ENCODE data around the gene CDX1. TPM values are rescaled to one million over a fixed set of nuclear protein-coding genes. Genes with fewer than 3 reads are reported as not detected.

Gene CDX1
- total RNA-seq, 4 donors from 2014 or later, result not detected

- Histone ChIP-seq H3K9me3 (no peaks in the 10 kb centered on the region), H3K36me3 (peaks cover 0 to 6% (median 0%) of the 10 kb centered on the region in 3 donors), H3K4me3 (peak overlapping the region in 2 of 4 donors; percentile 9 to 21), H3K27me3 (peaks cover 0 to 27% (median 0%) of the 10 kb centered on the region in 4 donors), H3K4me1 (peaks cover 20 to 100% (median 70%) of the 10 kb centered on the region in 3 donors), H3K27ac (peak overlapping the region; percentile 68 to 94 (median 89))
- WGBS, 2 donors, result 34 to 59% methylated on average over 5 to 6 of the region's 10 CpGs
- intact Hi-C loops (cut with DNase I), result no loop called here
- DNase-seq, result no peak
- no peak for TF ChIP-seq POLR2A (IDR thresholded peaks at IDR 0.05)
- TF ChIP-seq, protein P1, sequence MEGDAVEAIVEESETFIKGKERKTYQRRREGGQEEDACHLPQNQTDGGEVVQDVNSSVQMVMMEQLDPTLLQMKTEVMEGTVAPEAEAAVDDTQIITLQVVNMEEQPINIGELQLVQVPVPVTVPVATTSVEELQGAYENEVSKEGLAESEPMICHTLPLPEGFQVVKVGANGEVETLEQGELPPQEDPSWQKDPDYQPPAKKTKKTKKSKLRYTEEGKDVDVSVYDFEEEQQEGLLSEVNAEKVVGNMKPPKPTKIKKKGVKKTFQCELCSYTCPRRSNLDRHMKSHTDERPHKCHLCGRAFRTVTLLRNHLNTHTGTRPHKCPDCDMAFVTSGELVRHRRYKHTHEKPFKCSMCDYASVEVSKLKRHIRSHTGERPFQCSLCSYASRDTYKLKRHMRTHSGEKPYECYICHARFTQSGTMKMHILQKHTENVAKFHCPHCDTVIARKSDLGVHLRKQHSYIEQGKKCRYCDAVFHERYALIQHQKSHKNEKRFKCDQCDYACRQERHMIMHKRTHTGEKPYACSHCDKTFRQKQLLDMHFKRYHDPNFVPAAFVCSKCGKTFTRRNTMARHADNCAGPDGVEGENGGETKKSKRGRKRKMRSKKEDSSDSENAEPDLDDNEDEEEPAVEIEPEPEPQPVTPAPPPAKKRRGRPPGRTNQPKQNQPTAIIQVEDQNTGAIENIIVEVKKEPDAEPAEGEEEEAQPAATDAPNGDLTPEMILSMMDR (IDR thresholded peaks at IDR 0.05), result no peak
Measured at GRCh38 chr5:150138551-150139265, 27.9 kb upstream of the CDX1 start.

DNA sequence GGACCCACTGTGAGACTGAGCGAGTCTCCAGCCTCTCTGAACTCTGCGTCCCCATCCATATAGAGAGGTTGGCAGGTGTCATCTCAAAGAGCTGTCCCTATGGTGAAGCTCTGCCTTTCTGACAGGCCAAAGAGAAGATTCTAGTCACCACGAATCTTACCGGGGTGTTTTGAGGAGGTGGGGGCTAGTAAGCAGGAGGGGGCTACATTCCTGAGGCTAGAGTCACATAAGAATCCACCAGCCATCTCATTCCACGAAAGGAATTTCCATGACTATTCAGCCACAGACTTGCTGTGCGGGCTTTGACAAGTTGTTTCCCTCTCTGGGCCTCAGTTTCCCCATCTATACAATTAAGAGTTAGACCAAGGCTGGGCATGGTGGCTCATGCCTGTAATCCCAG lies 27.2 kb upstream of the CDX1 start:
- no peak for DNase-seq

DNA sequence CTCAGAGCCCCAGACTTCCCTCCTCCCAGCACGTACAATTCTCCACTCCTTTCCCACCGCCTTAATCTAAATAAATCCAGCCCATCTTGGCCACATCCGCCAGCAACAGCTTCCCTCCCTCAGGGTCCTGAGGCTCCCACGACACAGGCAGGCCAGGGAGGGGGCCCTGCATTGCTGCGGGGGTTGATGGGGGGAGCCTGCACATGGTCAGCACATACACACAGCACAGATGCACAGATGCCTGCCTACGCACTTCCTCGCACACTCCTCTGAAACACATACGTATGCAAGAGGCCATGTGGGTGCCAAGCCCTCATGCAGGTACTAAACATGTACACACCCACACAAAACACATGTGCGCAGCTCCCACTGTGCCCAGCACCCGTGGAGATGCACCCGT lies 25.7 kb upstream of the CDX1 start:
- Histone ChIP-seq H3K36me3 (no peaks in the 10 kb centered on the region), H3K27ac (peak overlapping the region; percentile 65 to 94 (median 89)), H3K27me3 (peaks cover 0 to 17% (median 0%) of the 10 kb centered on the region in 4 donors), H3K4me1 (peaks cover 20 to 100% (median 81%) of the 10 kb centered on the region in 3 donors), H3K4me3 (peak overlapping the region in 1 of 4 donors; percentile 4), H3K9me3 (no peaks in the 10 kb centered on the region)
- TF ChIP-seq, protein P1 (IDR thresholded peaks at IDR 0.05), result no peak
- no peak for TF ChIP-seq POLR2A (IDR thresholded peaks at IDR 0.05)
- intact Hi-C loops (cut with DNase I), result no loop called here
- DNase-seq, result no peak
- WGBS, 2 donors, result 57 to 64% methylated on average over 3 to 9 of the region's 11 CpGs

More for the DNA sequence above, 27.2 kb upstream of the CDX1 start:
- no peak for TF ChIP-seq POLR2A (IDR thresholded peaks at IDR 0.05)
- TF ChIP-seq, protein P1 (IDR thresholded peaks at IDR 0.05), result no peak
- 50 to 94% methylated on average over 2 to 5 of the region's 6 CpGs for WGBS, 2 donors
- Histone ChIP-seq H3K9me3 (no peaks in the 10 kb centered on the region), H3K4me1 (peaks cover 20 to 100% (median 74%) of the 10 kb centered on the region in 3 donors), H3K27me3 (peaks cover 0 to 27% (median 0%) of the 10 kb centered on the region in 4 donors), H3K36me3 (peaks cover 0 to 6% (median 0%) of the 10 kb centered on the region in 3 donors), H3K4me3 (peak overlapping the region in 1 of 4 donors; percentile 21), H3K27ac (peak overlapping the region; percentile 68 to 94 (median 89))
- intact Hi-C loops (cut with DNase I), result no loop called here

DNA sequence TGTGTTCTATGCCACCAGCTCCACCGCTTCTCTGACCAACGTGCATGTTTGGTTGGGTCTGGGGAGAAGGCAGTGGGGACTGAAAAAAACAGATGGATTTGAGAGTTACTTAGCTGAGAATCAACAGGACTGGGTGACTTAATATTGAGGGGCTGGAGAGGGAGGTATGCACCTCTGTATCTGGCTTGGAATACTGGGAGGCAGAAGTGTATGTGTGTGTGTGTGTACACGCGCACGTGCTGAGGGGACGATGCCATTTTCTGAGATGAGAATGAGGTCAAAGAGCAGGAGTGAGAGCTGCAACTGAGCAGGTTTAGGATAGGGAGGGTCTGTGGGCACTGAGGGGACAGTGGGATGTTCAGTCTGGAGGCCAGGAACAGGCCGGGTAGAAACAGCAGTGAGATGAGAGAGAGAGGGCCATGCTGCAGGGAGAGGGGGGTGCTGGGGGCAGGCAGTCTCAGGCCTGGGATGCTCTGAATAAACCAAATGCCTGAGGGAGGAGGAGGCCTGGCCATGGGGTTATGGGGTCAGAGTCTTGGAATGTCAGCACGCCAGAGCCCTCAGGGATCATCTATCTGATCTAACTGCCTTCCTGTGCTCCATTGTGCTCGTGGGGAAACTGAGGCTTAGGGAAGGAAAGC lies 24.9 kb upstream of the CDX1 start:
- peaks cover 18 to 100% (median 75%) of the 10 kb centered on the region in 3 donors for H3K4me1 ChIP-seq
- H3K27me3 ChIP-seq, result peaks cover 0 to 17% (median 0%) of the 10 kb centered on the region in 4 donors
- no peaks in the 10 kb centered on the region for H3K9me3 ChIP-seq
- H3K27ac ChIP-seq, result peak overlapping the region; percentile 65 to 94 (median 89)
- no peak for DNase-seq
- H3K36me3 ChIP-seq, result no peaks in the 10 kb centered on the region
- WGBS, 2 donors, result 68 to 75% methylated on average over 9 of the region's 9 CpGs
- H3K4me3 ChIP-seq, result no peak overlapping the region
- TF ChIP-seq, protein P1 (IDR thresholded peaks at IDR 0.05), result no peak
- TF ChIP-seq POLR2A (IDR thresholded peaks at IDR 0.05), result no peak
- intact Hi-C loops (cut with DNase I), result no loop called here
